K562 (cell line): Measurements from ENCODE around the gene SETD1B. TPM values are rescaled to one million over a fixed set of nuclear protein-coding genes. Genes with fewer than 3 reads are reported as not detected.

ENCODE experiments used
- ATAC-seq: fragments of 200-7000 bp; cut with Tn5 transposase; 3 replicates; pipeline ENCODE4 v1.9.1; 2020; ENCODE audit warnings: moderate library complexity
- BruUV-seq: library from RNA; stranded (reverse); fragments of 400-500 nt; replicated peaks from 2 replicates; lab custom pipeline; 2021; lab: Mats Ljungman, UMichigan
- CTCF ChIA-PET: fragments of 300-600 bp; formaldehyde crosslinking; extraction: SDS; loops from one replicate; lab custom pipeline; 2021; ENCODE audit warnings: low intra/inter-chr PET ratio; lab: Yijun Ruan, JAX
- POLR2A ChIA-PET: fragments of 300-600, 350-650 bp; sonication (Branson Sonifier 250); formaldehyde crosslinking; extraction: SDS; loops from one replicate; lab custom pipeline; 2021; ENCODE audit warnings: antibody characterized with exemption, inconsistent platforms; lab: Yijun Ruan, JAX
- DNase-seq, 4 experiments: peaks; one replicate each; pipeline versions ENCODE4 v3.0.0 to v3.0.0-alpha.2; 2011 to 2018; ENCODE audit warnings: low spot score in 3 of 4, mixed read lengths in 3 of 4; ENCODE audit errors: extremely low read depth in 1 of 4
- FAIRE-seq: peaks from 2 replicates; lab custom pipeline; 2011; peaks lifted over from hg19 to GRCh38; lab: Jason Lieb, UNC
- H2AFZ ChIP-seq: 2 replicates; pipeline ENCODE4 v1.6.0; 2011; ENCODE audit warnings: low read depth, low read length, control low read depth, inconsistent platforms
- H3K27ac ChIP-seq: fragments of 200-600 bp; 3 replicates; pipeline ENCODE4 v1.8.0; 2011; ENCODE audit warnings: low read depth, mild to moderate bottlenecking, control low read depth, inconsistent platforms, low read length, moderate library complexity, mixed read lengths; ENCODE audit errors: extremely low read depth
- H3K27me3 ChIP-seq, 2 experiments: fragments of 300-600 bp in 1 of 2; 2 replicates in 1 of 2; 3 replicates in 1 of 2; pipeline versions ENCODE4 v1.6.0 to v1.8.0; 2011; ENCODE audit warnings: inconsistent platforms in 2 of 2, low read length in 2 of 2, mild to moderate bottlenecking in 1 of 2, mixed read lengths in 1 of 2, moderate library complexity in 1 of 2; ENCODE audit not compliant: control insufficient read depth in 2 of 2, insufficient read depth in 2 of 2
- H3K36me3 ChIP-seq: fragments of 300-600 bp; 3 replicates; pipeline ENCODE4 v1.8.0; 2011; ENCODE audit warnings: mild to moderate bottlenecking, low read length, inconsistent platforms; ENCODE audit not compliant: control insufficient read depth, insufficient read depth
- H3K4me1 ChIP-seq, 2 experiments: fragments of 200-600 bp in 1 of 2; replicated peaks in 1 of 2; 2 replicates in 1 of 2; 3 replicates in 1 of 2; pipeline versions ENCODE4 v1.5.1 to v1.8.0; 2011; ENCODE audit warnings: inconsistent platforms in 2 of 2, low read length in 2 of 2, mild to moderate bottlenecking in 1 of 2, mixed read lengths in 1 of 2, moderate library complexity in 1 of 2; ENCODE audit not compliant: control insufficient read depth in 2 of 2, insufficient read depth in 2 of 2
- H3K4me2 ChIP-seq: 2 replicates; pipeline ENCODE4 v1.6.1; 2011; ENCODE audit warnings: low read length, control low read depth, inconsistent platforms, mixed read lengths; ENCODE audit not compliant: insufficient read depth
- H3K4me3 ChIP-seq: fragments of 200-600 bp; sonication (generic), shearing (Covaris generic); 2 replicates; pipeline ENCODE4 v1.5.1; 2016; ENCODE audit warnings: control low read depth, inconsistent platforms
- H3K79me2 ChIP-seq: fragments of 200-600 bp; 3 replicates; pipeline ENCODE4 v1.8.0; 2011; ENCODE audit warnings: low read length, inconsistent platforms; ENCODE audit not compliant: control insufficient read depth, insufficient read depth
- H3K9ac ChIP-seq, 2 experiments: 2 replicates each; pipeline versions ENCODE4 v1.6.0 to v1.6.1; 2011; ENCODE audit warnings: low read depth in 2 of 2, low read length in 2 of 2, control low read depth in 1 of 2, inconsistent platforms in 1 of 2, mild to moderate bottlenecking in 1 of 2, mixed read lengths in 1 of 2; ENCODE audit not compliant: insufficient read depth in 1 of 2
- H3K9me1 ChIP-seq: one replicate; pipeline ENCODE4 v1.6.0; 2011; ENCODE audit warnings: inconsistent platforms, mild to moderate bottlenecking, low read length, moderate library complexity; ENCODE audit not compliant: control insufficient read depth, insufficient read depth
- H3K9me3 ChIP-seq: replicated peaks from 2 replicates; pipeline ENCODE4 v1.5.1; 2011; ENCODE audit warnings: low read depth, low read length, inconsistent platforms; ENCODE audit not compliant: control insufficient read depth, insufficient read depth
- H4K20me1 ChIP-seq: replicated peaks from 2 replicates; pipeline ENCODE4 v1.6.1; 2011; ENCODE audit warnings: low read length, inconsistent platforms, mixed read lengths; ENCODE audit not compliant: control insufficient read depth, insufficient read depth
- BACH1 ChIP-seq: fragments of 200-800 bp; sonication (Bioruptor generic); IDR thresholded peaks from 2 replicates; pipeline ENCODE4 v1.6.1; 2016; ENCODE audit warnings: missing genetic modification characterization, missing compliant biosample characterization
- CBFA2T3 ChIP-seq: fragments of 450-650 bp; IDR thresholded peaks from 2 replicates; pipeline ENCODE4 v1.6.1; 2017
- EP300 ChIP-seq: IDR thresholded peaks from 2 replicates; pipeline ENCODE4 v1.6.1; 2012; ENCODE audit warnings: low read length, improper control_type of control experiment
- FOS ChIP-seq: IDR thresholded peaks from 3 replicates; pipeline ENCODE4 v1.6.1; 2011; ENCODE audit not compliant: insufficient read length; ENCODE audit errors: extremely low read depth
- GABPB2 ChIP-seq: fragments of 250-450 bp; sonication (Bioruptor Pico); conservative IDR thresholded peaks from 2 replicates; pipeline ENCODE4 v1.5.1; 2021; ENCODE audit warnings: mild to moderate bottlenecking
- GTF2E2 ChIP-seq: fragments of 200-800 bp; sonication (Bioruptor generic); IDR thresholded peaks from 2 replicates; pipeline ENCODE4 v1.6.1; 2016; ENCODE audit warnings: missing genetic modification characterization, missing compliant biosample characterization
- HLTF ChIP-seq: fragments of 450-650 bp; IDR thresholded peaks from 2 replicates; pipeline ENCODE4 v1.6.1; 2016
- MEF2A ChIP-seq: IDR thresholded peaks from 2 replicates; pipeline ENCODE4 v1.6.1; 2011; ENCODE audit warnings: low read depth, mild to moderate bottlenecking, low read length, moderate library complexity; ENCODE audit not compliant: control insufficient read depth
- MITF ChIP-seq: IDR thresholded peaks from 2 replicates; pipeline ENCODE4 v1.6.1; 2014; ENCODE audit warnings: antibody characterized with exemption
- NFYB ChIP-seq: IDR thresholded peaks from 2 replicates; pipeline ENCODE4 v1.6.1; 2011; ENCODE audit warnings: mild to moderate bottlenecking, moderate library complexity; ENCODE audit not compliant: insufficient read length; ENCODE audit errors: extremely low read depth
- RAD51 ChIP-seq: fragments of 450-650 bp; IDR thresholded peaks from 2 replicates; pipeline ENCODE4 v1.7.1; 2016; ENCODE audit warnings: low read depth, mild to moderate bottlenecking, borderline replicate concordance
- SMARCA4 ChIP-seq: fragments of 450-650 bp; IDR thresholded peaks from 2 replicates; pipeline ENCODE4 v1.6.1; 2016
- SRSF7 ChIP-seq: fragments of 200-400 bp; formaldehyde crosslinking; optimal IDR thresholded peaks from 2 replicates; pipeline ENCODE3; 2017; ENCODE audit warnings: mild to moderate bottlenecking, low read depth, low read length
- TEAD4 ChIP-seq, 2 experiments: sonication (generic) in 1 of 2; formaldehyde crosslinking in 1 of 2; IDR thresholded peaks; 2 replicates each; pipeline versions ENCODE4 v1.6.1 to v1.8.0; 2012 to 2022; ENCODE audit warnings: borderline replicate concordance in 1 of 2, inconsistent platforms in 1 of 2, low read length in 1 of 2, mild to moderate bottlenecking in 1 of 2, missing genetic modification reagents in 1 of 2
- THRAP3 ChIP-seq: fragments of 450-650 bp; IDR thresholded peaks from 2 replicates; pipeline ENCODE4 v1.6.1; 2016; ENCODE audit warnings: mild to moderate bottlenecking, inconsistent platforms, borderline replicate concordance
- ZNF124 ChIP-seq: sonication (generic); formaldehyde crosslinking; IDR thresholded peaks from 2 replicates; pipeline ENCODE4 v1.8.1; 2022; ENCODE audit warnings: missing genetic modification reagents
- ZNF274 ChIP-seq: IDR thresholded peaks from 2 replicates; pipeline ENCODE4 v1.6.1; 2011; ENCODE audit warnings: low read depth, mild to moderate bottlenecking, low read length, moderate library complexity, borderline replicate concordance
- ZNF695 ChIP-seq: fragments of 450-650 bp; formaldehyde crosslinking; IDR thresholded peaks from 2 replicates; pipeline ENCODE4 v1.4.0; 2020; ENCODE audit warnings: mild to moderate bottlenecking, moderate library complexity
- ZNF707 ChIP-seq: fragments of 250-450 bp; sonication (Bioruptor Pico); conservative IDR thresholded peaks from 2 replicates; pipeline ENCODE4 v1.8.0; 2022; ENCODE audit warnings: inconsistent platforms, mild to moderate bottlenecking, moderate library complexity
- ZZZ3 ChIP-seq: fragments of 450-650 bp; IDR thresholded peaks from 2 replicates; pipeline ENCODE4 v1.6.1; 2016; ENCODE audit warnings: antibody characterized with exemption, mild to moderate bottlenecking, moderate library complexity
- WGBS: fragments of 100-300 bp; shearing (Covaris generic); methylation state at CpG from one replicate; pipeline ENCODE4 v1.1.6; 2016; ENCODE audit warnings: low coverage, mixed read lengths; ENCODE audit not compliant: insufficient coverage; ENCODE audit errors: missing lambda C conversion rate; 5-methylcytosine and 5-hydroxymethylcytosine counted together
- in situ Hi-C: fragments of 300-500 bp; cut with MboI; formaldehyde crosslinking; loops from 4 replicates; pipeline ENCODE4 v1.15.0; 2018; ENCODE audit warnings: inconsistent platforms, mixed read lengths
- intact Hi-C: fragments of 100-400 bp; cut with micrococcal nuclease; formaldehyde crosslinking; loops from 2 replicates; pipeline ENCODE4 v1.14.2; 2022
- polyA plus RNA-seq, 8 experiments: library from polyadenylated mRNA; depleted of rRNA in 4 of 8; stranded (reverse) in 5 of 8; unstranded in 3 of 8; fragments of >200 nt; fragmentation: Nextera tagmentation in 2 of 8; fragmentation: Illumina TruSeq in 1 of 8; extraction: Ambion mirVana in 2 of 8; extraction: Trizol in 1 of 8; gene quantifications; 2 replicates each; pipeline versions ENCODE4 v1.2.1 to v1.2.3, GENCODE V29; 2011 to 2014; ENCODE audit warnings: inconsistent platforms in 1 of 8, missing spikeins in 1 of 8
- total RNA-seq, 7 experiments: library from RNA; depleted of rRNA in 6 of 7; stranded (reverse); fragments of >200 nt in 6 of 7; fragmentation: Illumina TruSeq in 2 of 7; extraction: Trizol in 2 of 7; gene quantifications; 2 replicates each; pipeline versions ENCODE4 v1.2.1 to v1.2.3, GENCODE V29; 2011 to 2021; ENCODE audit warnings: low replicate concordance in 1 of 7
- TF ChIP-seq, protein P1 (sequence below), 2 experiments: fragments of 200-800 bp in 1 of 2; sonication (Bioruptor generic) in 1 of 2; sonication (generic) in 1 of 2; formaldehyde crosslinking in 1 of 2; IDR thresholded peaks in 1 of 2; conservative IDR thresholded peaks in 1 of 2; 2 replicates each; pipeline versions ENCODE4 v1.5.0 to v1.6.1; 2016 to 2020; ENCODE audit warnings: missing compliant biosample characterization in 1 of 2, missing genetic modification characterization in 1 of 2, missing genetic modification reagents in 1 of 2

SETD1B gene
- total and polyA plus RNA-seq, 9 of the 15 experiments (the other 6 are each of a cell fraction or from before 2014, with no cell fraction given): 0.48 to 26.6 (median 2.3) TPM

DNA sequence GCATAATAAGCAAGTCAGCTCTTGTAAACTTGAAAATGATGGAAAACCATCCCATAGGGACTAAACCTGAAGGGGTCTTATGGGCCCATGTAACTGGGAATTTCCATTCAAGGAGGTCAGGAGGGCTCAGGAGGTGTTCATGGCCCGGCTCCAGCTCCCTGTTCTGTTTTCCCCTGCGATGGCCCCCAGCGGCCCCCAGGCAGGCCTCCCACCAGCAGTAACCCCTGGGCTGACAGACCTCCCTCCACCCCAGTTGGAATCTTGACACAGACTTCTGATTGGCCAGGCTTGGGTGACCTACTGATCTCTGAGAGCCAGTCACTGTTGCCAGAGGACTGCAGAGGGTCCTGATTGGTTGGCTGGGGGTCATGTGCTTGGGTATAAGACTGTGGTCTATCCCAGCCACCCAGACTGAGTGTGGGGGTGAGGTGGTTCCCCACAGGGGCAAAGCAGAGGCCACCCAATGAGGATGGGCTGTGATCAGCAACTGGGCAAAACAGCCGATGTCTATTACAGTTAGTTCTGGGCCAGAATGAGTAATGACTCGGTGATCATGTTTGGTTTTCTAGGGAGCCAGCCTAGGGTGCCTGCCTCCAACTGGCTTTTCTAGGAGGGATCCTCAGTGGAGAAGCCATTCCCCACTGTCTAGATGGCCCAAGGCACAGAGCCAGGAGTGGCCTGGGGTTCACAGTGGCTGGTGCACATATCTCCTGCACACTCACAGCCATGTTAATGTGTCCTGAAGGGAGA lies 37.3 kb upstream of the SETD1B start:
- intact Hi-C loops: no loop called here
- no peaks in the 10 kb centered on the region for H4K20me1 ChIP-seq
- no peak overlapping the region for H3K4me3 ChIP-seq
- BruUV-seq: no TSS peak
- H3K9me1 ChIP-seq: no peaks in the 10 kb centered on the region
- H3K4me1 ChIP-seq: peaks cover 13 to 34% of the 10 kb centered on the region in 2 experiments; a peak in 4 of 5 replicates
- in situ Hi-C loops: loop anchor here (5.0 kb wide), 1 partner anchor 74 kb away; no protein-coding TSS in a partner anchor
- ChIA-PET CTCF (no interaction called here), POLR2A (interaction anchor here (0.7 to 1.0 kb wide), 3 partner anchors 10 to 18 kb away, joined by 3 to 4 read pairs (median 4); no protein-coding TSS in a partner anchor)
- WGBS: 89% methylated on average over 4 of the region's 5 CpGs
- H3K79me2 ChIP-seq: no peaks in the 10 kb centered on the region
- no peak overlapping the region for H3K27ac ChIP-seq
- no peak overlapping the region for H3K4me2 ChIP-seq
- no peaks in the 10 kb centered on the region for H3K9me3 ChIP-seq
- FAIRE-seq (no peak), ATAC-seq (peak; percentile 63), DNase-seq (peak in 3 of 4 experiments; percentile 59 to 73 (median 72))
- H3K27me3 ChIP-seq: no peaks in the 10 kb centered on the region
- H2AFZ ChIP-seq: no peak overlapping the region
- peaks cover 21% of the 10 kb centered on the region; the same call in 2 of the 3 replicates for H3K36me3 ChIP-seq
- no peak overlapping the region for H3K9ac ChIP-seq
- no peak for TF ChIP-seq ZNF695
- TF ChIP-seq THRAP3: no peak
- TF ChIP-seq SMARCA4: no peak
- no peak for TF ChIP-seq ZNF707 (CRISPR knock-in tag)
- TF ChIP-seq NFYB: peak; percentile 94
- no peak for TF ChIP-seq GABPB2 (CRISPR knock-in tag)
- TF ChIP-seq TEAD4 (IDR thresholded peaks at IDR 0.05; ENCODE audit: low read length): no peak
- no peak for TF ChIP-seq TEAD4 (CRISPR knock-in tag; IDR thresholded peaks at IDR 0.05; ENCODE audit: borderline replicate concordance)
- no peak for TF ChIP-seq BACH1 (tag)
- no peak for TF ChIP-seq ZNF124 (CRISPR knock-in tag)
- no peak for TF ChIP-seq MEF2A
- no peak for TF ChIP-seq ZNF274
- TF ChIP-seq ZZZ3: no peak
- no peak for TF ChIP-seq SRSF7
- no peak for TF ChIP-seq GTF2E2 (tag)
- peak; percentile 68 for TF ChIP-seq FOS
- TF ChIP-seq CBFA2T3: no peak
- TF ChIP-seq MITF: no peak
- TF ChIP-seq HLTF: no peak
- peak; percentile 69; the same call in 1 of the 2 replicates for TF ChIP-seq RAD51
- no peak for TF ChIP-seq EP300
- TF ChIP-seq, protein P1, sequence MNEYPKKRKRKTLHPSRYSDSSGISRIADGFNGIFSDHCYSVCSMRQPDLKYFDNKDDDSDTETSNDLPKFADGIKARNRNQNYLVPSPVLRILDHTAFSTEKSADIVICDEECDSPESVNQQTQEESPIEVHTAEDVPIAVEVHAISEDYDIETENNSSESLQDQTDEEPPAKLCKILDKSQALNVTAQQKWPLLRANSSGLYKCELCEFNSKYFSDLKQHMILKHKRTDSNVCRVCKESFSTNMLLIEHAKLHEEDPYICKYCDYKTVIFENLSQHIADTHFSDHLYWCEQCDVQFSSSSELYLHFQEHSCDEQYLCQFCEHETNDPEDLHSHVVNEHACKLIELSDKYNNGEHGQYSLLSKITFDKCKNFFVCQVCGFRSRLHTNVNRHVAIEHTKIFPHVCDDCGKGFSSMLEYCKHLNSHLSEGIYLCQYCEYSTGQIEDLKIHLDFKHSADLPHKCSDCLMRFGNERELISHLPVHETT (CRISPR knock-in tag; conservative IDR thresholded peaks at IDR 0.05 in 1 of 2, IDR thresholded peaks at IDR 0.05 in 1 of 2): no peak
